WTC11 (cell line): ENCODE results near the gene FBXO7. TPM values are rescaled to one million over a fixed set of nuclear protein-coding genes. Genes with fewer than 3 reads are reported as not detected.

Source experiments
- ATAC-seq: fragments of 200-7000 bp; cut with Tn5 transposase; 2 replicates; pipeline ENCODE4 v1.10.0; 2021; ENCODE audit warnings: mild to moderate bottlenecking, moderate library complexity
- CTCF ChIA-PET: fragments of 300-600 bp; sonication (Branson Sonifier 250); formaldehyde crosslinking; loops from one replicate; lab custom pipeline; 2021; ENCODE audit warnings: antibody characterized with exemption; lab: Charles Lee
- POLR2A ChIA-PET: fragments of 350-600 bp; sonication (Branson Sonifier 250); formaldehyde crosslinking; loops from one replicate; lab custom pipeline; 2021; ENCODE audit warnings: antibody characterized with exemption; lab: Charles Lee
- DNase-seq: peaks from one replicate; pipeline ENCODE4 v3.0.0; 2021; ENCODE audit warnings: low spot score
- H3K27ac Mint-ChIP-seq: 2 replicates; pipeline ENCODE4 v1.8.0; 2021; ENCODE audit warnings: mixed read lengths
- H3K27me3 Mint-ChIP-seq: 2 replicates; pipeline ENCODE4 v1.8.0; 2021; ENCODE audit warnings: low read depth, mild to moderate bottlenecking, moderate library complexity, mixed read lengths
- H3K36me3 Mint-ChIP-seq: 2 replicates; pipeline ENCODE4 v1.8.0; 2021; ENCODE audit warnings: mixed read lengths
- H3K4me1 Mint-ChIP-seq: 2 replicates; pipeline ENCODE4 v1.8.0; 2022; ENCODE audit warnings: mixed read lengths
- H3K4me3 Mint-ChIP-seq: 2 replicates; pipeline ENCODE4 v1.8.0; 2021; ENCODE audit warnings: mild to moderate bottlenecking, moderate library complexity, mixed read lengths
- H3K9me3 Mint-ChIP-seq: 2 replicates; pipeline ENCODE4 v1.8.0; 2021; ENCODE audit warnings: mixed read lengths
- CTCF ChIP-seq: fragments of 200-600 bp; IDR thresholded peaks from 2 replicates; pipeline ENCODE4 v1.8.0; 2022; ENCODE audit warnings: antibody characterized with exemption
- GABPB1 ChIP-seq: sonication (generic); formaldehyde crosslinking; IDR thresholded peaks from 2 replicates; pipeline ENCODE4 v1.8.1; 2023; ENCODE audit warnings: mild to moderate bottlenecking, missing genetic modification reagents
- GRHL2 ChIP-seq: fragments of 250-450 bp; sonication (Bioruptor Pico); IDR thresholded peaks from 2 replicates; pipeline ENCODE4 v1.8.0; 2022; ENCODE audit warnings: mild to moderate bottlenecking, moderate library complexity; ENCODE audit not compliant: insufficient replicate concordance, severe bottlenecking
- MYBL2 ChIP-seq: sonication (generic); formaldehyde crosslinking; IDR thresholded peaks from 2 replicates; pipeline ENCODE4 v1.8.1; 2023; ENCODE audit warnings: mild to moderate bottlenecking, moderate library complexity, missing genetic modification reagents
- NFATC4 ChIP-seq: fragments of 250-450 bp; sonication (Bioruptor Pico); IDR thresholded peaks from 2 replicates; pipeline ENCODE4 v1.9.0; 2021; ENCODE audit warnings: mild to moderate bottlenecking
- NFE2L1 ChIP-seq: sonication (generic); formaldehyde crosslinking; IDR thresholded peaks from 2 replicates; pipeline ENCODE4 v1.8.1; 2023; ENCODE audit warnings: missing genetic modification reagents
- PRDM15 ChIP-seq: sonication (generic); formaldehyde crosslinking; IDR thresholded peaks from 2 replicates; pipeline ENCODE4 v1.8.0; 2022; ENCODE audit warnings: missing genetic modification reagents
- SMAD3 ChIP-seq: sonication (generic); formaldehyde crosslinking; IDR thresholded peaks from 2 replicates; pipeline ENCODE4 v1.8.0; 2022; ENCODE audit warnings: missing genetic modification reagents, mild to moderate bottlenecking, borderline replicate concordance
- TEAD4 ChIP-seq: sonication (generic); formaldehyde crosslinking; IDR thresholded peaks from 2 replicates; pipeline ENCODE4 v1.8.0; 2022; ENCODE audit warnings: mild to moderate bottlenecking, missing genetic modification reagents
- TP53 ChIP-seq: sonication (generic); formaldehyde crosslinking; IDR thresholded peaks from 2 replicates; pipeline ENCODE4 v1.8.1; 2023; ENCODE audit warnings: mild to moderate bottlenecking, missing genetic modification reagents
- ZBTB21 ChIP-seq: sonication (generic); formaldehyde crosslinking; IDR thresholded peaks from 2 replicates; pipeline ENCODE4 v1.8.1; 2023; ENCODE audit warnings: mild to moderate bottlenecking, missing genetic modification reagents, borderline replicate concordance
- ZMAT4 ChIP-seq: fragments of 250-450 bp; sonication (Bioruptor Pico); IDR thresholded peaks from 2 replicates; pipeline ENCODE4 v1.9.0; 2021; ENCODE audit warnings: mild to moderate bottlenecking
- ZNF263 ChIP-seq: sonication (generic); formaldehyde crosslinking; IDR thresholded peaks from 2 replicates; pipeline ENCODE4 v1.8.1; 2022; ENCODE audit warnings: low read depth, mild to moderate bottlenecking, moderate library complexity, missing genetic modification reagents
- ZNF416 ChIP-seq: fragments of 250-450 bp; sonication (Bioruptor Pico); IDR thresholded peaks from 2 replicates; pipeline ENCODE4 v1.9.0; 2021; ENCODE audit warnings: mild to moderate bottlenecking, inconsistent platforms
- ZNF423 ChIP-seq: fragments of 250-450 bp; sonication (Bioruptor Pico); IDR thresholded peaks from 2 replicates; pipeline ENCODE4 v2.1.2; 2022; ENCODE audit warnings: mild to moderate bottlenecking, moderate library complexity
- ZNF532 ChIP-seq: fragments of 250-450 bp; sonication (Bioruptor Pico); IDR thresholded peaks from 2 replicates; pipeline ENCODE4 v1.9.0; 2021; ENCODE audit warnings: mild to moderate bottlenecking, borderline replicate concordance
- total RNA-seq: library from RNA; stranded (reverse); gene quantifications from 3 replicates; pipeline ENCODE4 v1.2.3, GENCODE V29; 2021

The FBXO7 gene
- total RNA-seq, 1 experiment from 2014 or later: 59.4 TPM

GRCh38 chr22:32528984-32529982 is 54.7 kb downstream of the FBXO7 start:
- POLR2A ChIA-PET: no interaction called here
- no peak overlapping the region for H3K4me3 Mint-ChIP-seq
- H3K4me1 Mint-ChIP-seq: peaks cover 7% of the 10 kb centered on the region
- DNase-seq: peak; percentile 88
- H3K9me3 Mint-ChIP-seq: no peaks in the 10 kb centered on the region
- TF ChIP-seq NFATC4 (CRISPR knock-in tag) (no peak), PRDM15 (CRISPR knock-in tag) (0 out of 2 replicates have a peak, but pooled peaks have one; percentile 17), CTCF (peak; percentile 71; the same call in 1 of the 2 replicates)
- TF ChIP-seq, all 79 proteins: peak for 2
- Mint-ChIP-seq H3K27ac (no peak overlapping the region), H3K36me3 (no peaks in the 10 kb centered on the region), H3K27me3 (no peaks in the 10 kb centered on the region)
- ATAC-seq: peak; percentile 25
- CTCF ChIA-PET: interaction anchor here (0.6 to 5.8 kb wide), 28 partner anchors 9 to 674 kb away, joined by 3 to 73 read pairs (median 4); no protein-coding TSS in a partner anchor

- H3K27me3 Mint-ChIP-seq: no peaks in the 10 kb centered on the region
- ChIA-PET POLR2A (no interaction called here), CTCF (interaction anchor here (0.6 to 5.8 kb wide), 11 partner anchors 90 to 585 kb away, joined by 3 to 73 read pairs (median 4); no protein-coding TSS in a partner anchor)
- ATAC-seq (no peak), DNase-seq (no peak)
- H3K27ac Mint-ChIP-seq: peak overlapping the region; percentile 60; the same call in 1 of the 2 replicates
- no peaks in the 10 kb centered on the region for H3K36me3 Mint-ChIP-seq
- no peak for TF ChIP-seq MYBL2 (CRISPR knock-in tag)
- no peak for TF ChIP-seq ZNF263 (CRISPR knock-in tag)
- H3K4me1 Mint-ChIP-seq: peaks cover 7% of the 10 kb centered on the region
- H3K9me3 Mint-ChIP-seq: no peaks in the 10 kb centered on the region
- H3K4me3 Mint-ChIP-seq: no peak overlapping the region
These were observed 56.6 kb downstream of the FBXO7 start for GRCh38 chr22:32531228-32531627.

GRCh38 chr22:32531931-32532819 is 57.6 kb downstream of the FBXO7 start:
- Mint-ChIP-seq H3K9me3 (no peaks in the 10 kb centered on the region), H3K4me3 (peak overlapping the region; percentile 66), H3K27ac (peak overlapping the region; percentile 99), H3K27me3 (no peaks in the 10 kb centered on the region), H3K36me3 (no peaks in the 10 kb centered on the region), H3K4me1 (peaks cover 7% of the 10 kb centered on the region)
- DNase-seq (peak; percentile 82), ATAC-seq (peak; percentile 98)
- TF ChIP-seq ZNF532 (CRISPR knock-in tag) (no peak), TP53 (0 out of 2 replicates have a peak, but pooled peaks have one; percentile 41), SMAD3 (CRISPR knock-in tag) (no peak), NFE2L1 (CRISPR knock-in tag) (0 out of 2 replicates have a peak, but pooled peaks have one; percentile 14), ZMAT4 (CRISPR knock-in tag) (no peak), GABPB1 (CRISPR knock-in tag) (peak; percentile 26; the same call in 1 of the 2 replicates), ZBTB21 (CRISPR knock-in tag) (0 out of 2 replicates have a peak, but pooled peaks have one; percentile 22), ZNF423 (CRISPR knock-in tag) (no peak), ZNF416 (CRISPR knock-in tag) (no peak), GRHL2 (CRISPR knock-in tag) (no peak), TEAD4 (CRISPR knock-in tag) (no peak)
- ChIA-PET POLR2A (interaction anchor here (0.6 kb wide), 1 partner anchor 350 kb away, joined by 3 read pairs; no protein-coding TSS in a partner anchor), CTCF (interaction anchor here (0.7 to 5.8 kb wide), 9 partner anchors 51 to 518 kb away, joined by 3 to 73 read pairs (median 3); no protein-coding TSS in a partner anchor)
